HepG2 (cell line): ENCODE data around the gene RPS2. TPM values are rescaled to one million over a fixed set of nuclear protein-coding genes. Genes with fewer than 3 reads are reported as not detected.

Experiments
- HNRNPL ChIP-seq: fragments of 200-400 bp; formaldehyde crosslinking; IDR thresholded peaks from 2 replicates; pipeline ENCODE4 v1.6.1; 2017; ENCODE audit warnings: mild to moderate bottlenecking, low read depth, low read length
- RARG ChIP-seq: sonication (generic); formaldehyde crosslinking; IDR thresholded peaks from 2 replicates; pipeline ENCODE4 v1.4.0; 2020; ENCODE audit warnings: low read depth, mild to moderate bottlenecking, missing genetic modification reagents
- TRAFD1 ChIP-seq: sonication (generic); formaldehyde crosslinking; IDR thresholded peaks from 2 replicates; pipeline ENCODE4 v1.5.1; 2020; ENCODE audit warnings: missing genetic modification reagents, mild to moderate bottlenecking, borderline replicate concordance
- ZBTB10 ChIP-seq: sonication (generic); formaldehyde crosslinking; IDR thresholded peaks from 2 replicates; pipeline ENCODE4 v1.4.0; 2020; ENCODE audit warnings: missing genetic modification reagents, borderline replicate concordance
- ZNF230 ChIP-seq: sonication (generic); formaldehyde crosslinking; IDR thresholded peaks from 2 replicates; pipeline ENCODE4 v1.4.0; 2020; ENCODE audit warnings: mild to moderate bottlenecking, missing genetic modification reagents
- ZNF580 ChIP-seq: IDR thresholded peaks from 2 replicates; pipeline ENCODE4 v1.6.1; 2016; ENCODE audit warnings: low read depth, borderline replicate concordance
- ZNF619 ChIP-seq: sonication (generic); formaldehyde crosslinking; IDR thresholded peaks from 2 replicates; pipeline ENCODE4 v1.4.0; 2020; ENCODE audit warnings: mild to moderate bottlenecking, missing genetic modification reagents
- ZSCAN5A ChIP-seq: sonication (generic); formaldehyde crosslinking; IDR thresholded peaks from 2 replicates; pipeline ENCODE4 v1.8.0; 2022; ENCODE audit warnings: mild to moderate bottlenecking, missing genetic modification reagents, borderline replicate concordance
- polyA plus RNA-seq, 8 experiments: library from polyadenylated mRNA; depleted of rRNA in 3 of 8; stranded (reverse) in 7 of 8; unstranded in 1 of 8; fragments of >200 nt; fragmentation: Illumina TruSeq in 4 of 8; extraction: Trizol in 4 of 8; gene quantifications; 2 replicates each; pipeline versions ENCODE4 v1.2.1 to v1.2.3, GENCODE V29; 2011 to 2016; ENCODE audit warnings: low read depth in 4 of 8, missing spikeins in 1 of 8, mixed read lengths in 1 of 8; ENCODE audit not compliant: insufficient read depth in 1 of 8
- total RNA-seq, 5 experiments: library from RNA; depleted of rRNA; stranded (reverse); fragments of >200 nt; fragmentation: Illumina TruSeq; extraction: Trizol; gene quantifications; 2 replicates each; pipeline ENCODE4 v1.2.3, GENCODE V29; 2016; ENCODE audit warnings: low read depth in 1 of 5
- TF ChIP-seq, protein P1 (sequence below): sonication (generic); formaldehyde crosslinking; IDR thresholded peaks from 2 replicates; pipeline ENCODE4 v1.4.0; 2020; ENCODE audit warnings: missing genetic modification reagents; ENCODE audit errors: not compliant biosample characterization
- TF ChIP-seq, protein P2 (sequence below): sonication (generic); formaldehyde crosslinking; IDR thresholded peaks from 2 replicates; pipeline ENCODE4 v1.4.0; 2020; ENCODE audit warnings: low read depth, mild to moderate bottlenecking, missing genetic modification reagents
- TF ChIP-seq, protein P3 (sequence below): sonication (generic); formaldehyde crosslinking; IDR thresholded peaks from 2 replicates; pipeline ENCODE4 v1.4.0; 2020; ENCODE audit warnings: mild to moderate bottlenecking, missing genetic modification reagents

RPS2 gene
- total and polyA plus RNA-seq, 2 of the 13 experiments (the other 11 are each of a cell fraction or from before 2014, with no cell fraction given) = 1,908 to 4,514 TPM

DNA sequence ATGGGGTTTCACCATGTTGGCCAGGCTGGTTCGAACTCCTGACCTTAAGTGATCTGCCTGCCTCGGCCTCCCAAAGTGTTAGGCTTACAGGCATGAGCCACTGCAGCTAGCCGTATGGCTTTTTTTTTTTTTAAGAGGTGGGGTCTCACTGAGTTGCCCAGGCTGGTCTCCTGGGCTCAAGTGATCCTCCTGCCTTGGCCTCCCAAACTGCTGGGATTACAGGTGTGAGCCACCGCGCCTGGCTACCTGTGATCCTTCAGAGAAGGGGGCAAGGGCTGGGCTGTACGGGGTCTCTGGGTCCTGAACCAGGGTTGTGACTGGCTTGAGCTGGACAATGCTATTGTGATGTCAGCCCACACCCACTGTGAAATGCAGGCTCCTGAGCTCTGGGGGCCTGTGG lies 1.8 kb upstream of the RPS2 start, which contains the start of gene RNF151 (continued):
- TF ChIP-seq, protein P1, sequence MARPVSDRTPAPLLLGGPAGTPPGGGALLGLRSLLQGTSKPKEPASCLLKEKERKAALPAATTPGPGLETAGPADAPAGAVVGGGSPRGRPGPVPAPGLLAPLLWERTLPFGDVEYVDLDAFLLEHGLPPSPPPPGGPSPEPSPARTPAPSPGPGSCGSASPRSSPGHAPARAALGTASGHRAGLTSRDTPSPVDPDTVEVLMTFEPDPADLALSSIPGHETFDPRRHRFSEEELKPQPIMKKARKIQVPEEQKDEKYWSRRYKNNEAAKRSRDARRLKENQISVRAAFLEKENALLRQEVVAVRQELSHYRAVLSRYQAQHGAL (CRISPR knock-in tag) = no peak
- TF ChIP-seq ZNF230 (CRISPR knock-in tag) = no peak
- no peak for TF ChIP-seq ZNF619 (CRISPR knock-in tag)
- no peak for TF ChIP-seq RARG (CRISPR knock-in tag)
- TF ChIP-seq HNRNPL = no peak
- TF ChIP-seq, protein P2, sequence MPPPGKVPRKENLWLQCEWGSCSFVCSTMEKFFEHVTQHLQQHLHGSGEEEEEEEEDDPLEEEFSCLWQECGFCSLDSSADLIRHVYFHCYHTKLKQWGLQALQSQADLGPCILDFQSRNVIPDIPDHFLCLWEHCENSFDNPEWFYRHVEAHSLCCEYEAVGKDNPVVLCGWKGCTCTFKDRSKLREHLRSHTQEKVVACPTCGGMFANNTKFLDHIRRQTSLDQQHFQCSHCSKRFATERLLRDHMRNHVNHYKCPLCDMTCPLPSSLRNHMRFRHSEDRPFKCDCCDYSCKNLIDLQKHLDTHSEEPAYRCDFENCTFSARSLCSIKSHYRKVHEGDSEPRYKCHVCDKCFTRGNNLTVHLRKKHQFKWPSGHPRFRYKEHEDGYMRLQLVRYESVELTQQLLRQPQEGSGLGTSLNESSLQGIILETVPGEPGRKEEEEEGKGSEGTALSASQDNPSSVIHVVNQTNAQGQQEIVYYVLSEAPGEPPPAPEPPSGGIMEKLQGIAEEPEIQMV (CRISPR knock-in tag) = no peak
- TF ChIP-seq ZNF580 (CRISPR knock-in tag) = no peak
- TF ChIP-seq, protein P3, sequence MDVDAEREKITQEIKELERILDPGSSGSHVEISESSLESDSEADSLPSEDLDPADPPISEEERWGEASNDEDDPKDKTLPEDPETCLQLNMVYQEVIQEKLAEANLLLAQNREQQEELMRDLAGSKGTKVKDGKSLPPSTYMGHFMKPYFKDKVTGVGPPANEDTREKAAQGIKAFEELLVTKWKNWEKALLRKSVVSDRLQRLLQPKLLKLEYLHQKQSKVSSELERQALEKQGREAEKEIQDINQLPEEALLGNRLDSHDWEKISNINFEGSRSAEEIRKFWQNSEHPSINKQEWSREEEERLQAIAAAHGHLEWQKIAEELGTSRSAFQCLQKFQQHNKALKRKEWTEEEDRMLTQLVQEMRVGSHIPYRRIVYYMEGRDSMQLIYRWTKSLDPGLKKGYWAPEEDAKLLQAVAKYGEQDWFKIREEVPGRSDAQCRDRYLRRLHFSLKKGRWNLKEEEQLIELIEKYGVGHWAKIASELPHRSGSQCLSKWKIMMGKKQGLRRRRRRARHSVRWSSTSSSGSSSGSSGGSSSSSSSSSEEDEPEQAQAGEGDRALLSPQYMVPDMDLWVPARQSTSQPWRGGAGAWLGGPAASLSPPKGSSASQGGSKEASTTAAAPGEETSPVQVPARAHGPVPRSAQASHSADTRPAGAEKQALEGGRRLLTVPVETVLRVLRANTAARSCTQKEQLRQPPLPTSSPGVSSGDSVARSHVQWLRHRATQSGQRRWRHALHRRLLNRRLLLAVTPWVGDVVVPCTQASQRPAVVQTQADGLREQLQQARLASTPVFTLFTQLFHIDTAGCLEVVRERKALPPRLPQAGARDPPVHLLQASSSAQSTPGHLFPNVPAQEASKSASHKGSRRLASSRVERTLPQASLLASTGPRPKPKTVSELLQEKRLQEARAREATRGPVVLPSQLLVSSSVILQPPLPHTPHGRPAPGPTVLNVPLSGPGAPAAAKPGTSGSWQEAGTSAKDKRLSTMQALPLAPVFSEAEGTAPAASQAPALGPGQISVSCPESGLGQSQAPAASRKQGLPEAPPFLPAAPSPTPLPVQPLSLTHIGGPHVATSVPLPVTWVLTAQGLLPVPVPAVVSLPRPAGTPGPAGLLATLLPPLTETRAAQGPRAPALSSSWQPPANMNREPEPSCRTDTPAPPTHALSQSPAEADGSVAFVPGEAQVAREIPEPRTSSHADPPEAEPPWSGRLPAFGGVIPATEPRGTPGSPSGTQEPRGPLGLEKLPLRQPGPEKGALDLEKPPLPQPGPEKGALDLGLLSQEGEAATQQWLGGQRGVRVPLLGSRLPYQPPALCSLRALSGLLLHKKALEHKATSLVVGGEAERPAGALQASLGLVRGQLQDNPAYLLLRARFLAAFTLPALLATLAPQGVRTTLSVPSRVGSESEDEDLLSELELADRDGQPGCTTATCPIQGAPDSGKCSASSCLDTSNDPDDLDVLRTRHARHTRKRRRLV (CRISPR knock-in tag) = no peak
- no peak for TF ChIP-seq ZBTB10
- TF ChIP-seq TRAFD1 (CRISPR knock-in tag) = no peak
- TF ChIP-seq ZSCAN5A (CRISPR knock-in tag) = no peak
